GM18502 (cell line): ENCODE data around the gene RAB27A.
"Not testable (repeated sequence)": the region's sequence is repeated elsewhere in the genome, so short reads cannot be mapped to it uniquely, and the experiment has no call there.

Source experiments
- ATAC-seq: cut with Tn5 transposase; IDR thresholded peaks from one replicate; pipeline ENCODE4 v1.9.1; 2021; ENCODE audit warnings: mild to moderate bottlenecking; ENCODE audit not compliant: unreplicated experiment, poor library complexity

The RAB27A gene

GRCh38 chr15:55289746-55290527, at the start of gene RAB27A:
TSS of gene RAB27A (minus strand) at chr15:55289813. CDS start at chr15:55234934, 54,879 bp downstream.
- ATAC-seq = peak; percentile 75

- ATAC-seq = no peak
Measured at GRCh38 chr15:55337160-55337559, 47.5 kb upstream of the RAB27A start.

GRCh38 chr15:55334997-55335396, 45.4 kb upstream of the RAB27A start:
- no peak for ATAC-seq

- no peak for ATAC-seq
Measured at GRCh38 chr15:55334371-55334770, 44.8 kb upstream of the RAB27A start.

- ATAC-seq = no peak
Measured at GRCh38 chr15:55327387-55327786, 37.8 kb upstream of the RAB27A start.

GRCh38 chr15:55322467-55322866, 32.9 kb upstream of the RAB27A start:
- ATAC-seq = no peak

- ATAC-seq = no peak
Measured at GRCh38 chr15:55320963-55321362, 31.4 kb upstream of the RAB27A start.

- no peak for ATAC-seq
Measured at GRCh38 chr15:55320238-55320550, 30.6 kb upstream of the RAB27A start.

GRCh38 chr15:55319537-55320237, 30.1 kb upstream of the RAB27A start:
- peak; percentile 37 for ATAC-seq

GRCh38 chr15:55318588-55319494, 29.2 kb upstream of the RAB27A start, which contains the start of the genes PIGB and PIGBOS1:
TSS of gene PIGB (plus strand) at chr15:55319222. CDS start at chr15:55319251, 29 bp downstream.
TSS of gene PIGBOS1 (minus strand) at chr15:55319123. CDS start at chr15:55317792, 1,331 bp downstream.
- ATAC-seq = peak; percentile 93

GRCh38 chr15:55302801-55303200, 13.2 kb upstream of the RAB27A start:
- not testable (repeated sequence) for ATAC-seq

GRCh38 chr15:55297315-55297714, 7.7 kb upstream of the RAB27A start:
- no peak for ATAC-seq

GRCh38 chr15:55290528-55291057, 980 bp upstream of the RAB27A start:
- peak; percentile 80 for ATAC-seq

GRCh38 chr15:55289011-55289745, 435 bp downstream of the RAB27A start:
- peak; percentile 50 for ATAC-seq

- no peak for ATAC-seq
Measured at GRCh38 chr15:55288006-55288717, 1.5 kb downstream of the RAB27A start.

GRCh38 chr15:55286442-55287189, 3.0 kb downstream of the RAB27A start:
- ATAC-seq = not testable (repeated sequence)

GRCh38 chr15:55284426-55284825, 5.2 kb downstream of the RAB27A start:
- no peak for ATAC-seq

- ATAC-seq = no peak
Measured at GRCh38 chr15:55283379-55284147, 6.0 kb downstream of the RAB27A start.
